ENCODE results near the gene SPACA4. TPM values are rescaled to one million over a fixed set of nuclear protein-coding genes. Genes with fewer than 3 reads are reported as not detected.

Gene SPACA4
- total RNA-seq, 1 experiment from 2014 or later = not detected

GRCh38 chr19:48595833-48596232 lies 10.7 kb upstream of the SPACA4 start:
- Histone ChIP-seq H3K9me3 (ENCODE audit: control insufficient read depth, low read depth, low read length) (no peaks in the 10 kb centered on the region), H3T11ph (ENCODE audit: low read length) (no peak overlapping the region), H3K4me1 (ENCODE audit: insufficient read depth, low read length) (no peaks in the 10 kb centered on the region), H3K18ac (ENCODE audit: insufficient read length, low read depth, low read length) (no peak overlapping the region), H2BK15ac (ENCODE audit: low read depth, low read length) (no peak overlapping the region), H4K5ac (ENCODE audit: insufficient read length, low read depth, low read length) (no peak overlapping the region), H2BK20ac (ENCODE audit: low read depth, low read length, poor library complexity, severe bottlenecking) (no peak overlapping the region), H3K14ac (ENCODE audit: insufficient read depth, low read length) (no peak overlapping the region), H3K9ac (ENCODE audit: extremely low read depth, insufficient read length, low read length) (no peak overlapping the region), H4K91ac (ENCODE audit: insufficient read length, low read depth, low read length) (no peak overlapping the region), H3K23ac (ENCODE audit: insufficient read length, low read depth, low read length) (no peak overlapping the region), H2AK5ac (ENCODE audit: insufficient read length, low read length) (no peak overlapping the region), H4K20me1 (ENCODE audit: control insufficient read depth, insufficient read depth, insufficient read length) (no peaks in the 10 kb centered on the region), H4K8ac (replicated peaks; ENCODE audit: insufficient read length, low read depth, low read length) (no peak overlapping the region), H3K4ac (ENCODE audit: low read depth, low read length) (no peak overlapping the region), H3K27me3 (ENCODE audit: insufficient read depth, low read length) (no peaks in the 10 kb centered on the region), H3K79me1 (ENCODE audit: insufficient read depth, low read depth, low read length, poor library complexity, severe bottlenecking) (no peaks in the 10 kb centered on the region), H3K79me2 (ENCODE audit: insufficient read depth, low read length) (no peaks in the 10 kb centered on the region), H3K56ac (ENCODE audit: insufficient read length, low read depth, low read length) (no peak overlapping the region), H2BK12ac (ENCODE audit: insufficient read length, low read depth, low read length) (no peak overlapping the region), H3K4me2 (ENCODE audit: insufficient read depth, insufficient read length, low read length) (no peak overlapping the region), H2BK5ac (ENCODE audit: insufficient read length, low read length) (no peak overlapping the region), H3K27ac (ENCODE audit: insufficient read length, low read depth, low read length) (no peak overlapping the region), H2AFZ (ENCODE audit: low read length) (no peak overlapping the region), H3K23me2 (ENCODE audit: insufficient read length, low read depth, low read length, poor library complexity, severe bottlenecking) (no peaks in the 10 kb centered on the region), H2BK120ac (ENCODE audit: low read depth, low read length, poor library complexity, severe bottlenecking) (no peak overlapping the region)
- peaks cover 10% of the 10 kb centered on the region for H3K27me3 Mint-ChIP-seq (ENCODE audit: low read depth)
- no peaks in the 10 kb centered on the region for H3K36me3 Mint-ChIP-seq (ENCODE audit: insufficient read depth in 1 of 3, low read depth in 3 of 3)
- no CpG with 5 or more reads among the region's 6 CpGs for WGBS (ENCODE audit: extremely low coverage, insufficient read length, low lambda C conversion rate)
- DNase-seq = no peak
- H3K4me3 Mint-ChIP-seq = no peak overlapping the region
- H3K27ac Mint-ChIP-seq = no peak overlapping the region; a peak in 1 of 7 replicates
- H3K4me1 Mint-ChIP-seq = no peaks in the 10 kb centered on the region
- TF ChIP-seq CTCF (conservative IDR thresholded peaks at IDR 0.05) = no peak
- no peaks in the 10 kb centered on the region for H3K9me3 Mint-ChIP-seq
